Suppressor macrophage treated with lipopolysaccharide for 4 hours (primary cell): Measurements from ENCODE around the gene DUSP10.
A peak's percentile ranks its signal among the peaks of the same experiment; 100 is the strongest.

ENCODE experiments used
- DNase-seq: peaks from one replicate; pipeline ENCODE4 v3.0.0-alpha.2; 2020

The DUSP10 gene

GRCh38 chr1:221711656-221712055 is 30.2 kb downstream of the DUSP10 start:
- no peak for DNase-seq

GRCh38 chr1:221711063-221711577 is 30.8 kb downstream of the DUSP10 start:
- DNase-seq, result no peak

- no peak for DNase-seq
Observed at GRCh38 chr1:221709854-221710253, 32.0 kb downstream of the DUSP10 start.

GRCh38 chr1:221708987-221709386 is 32.9 kb downstream of the DUSP10 start:
- DNase-seq, result no peak

- peak; percentile 95 for DNase-seq
Observed at GRCh38 chr1:221708076-221708571, 33.8 kb downstream of the DUSP10 start.

GRCh38 chr1:221706876-221707582 is 34.9 kb downstream of the DUSP10 start:
- no peak for DNase-seq

GRCh38 chr1:221706191-221706590 is 35.7 kb downstream of the DUSP10 start:
- no peak for DNase-seq

GRCh38 chr1:221704306-221704705 is 37.6 kb downstream of the DUSP10 start:
- peak; percentile 87 for DNase-seq

- no peak for DNase-seq
Observed at GRCh38 chr1:221701570-221702186, 40.2 kb downstream of the DUSP10 start.

GRCh38 chr1:221700948-221701347 is 40.9 kb downstream of the DUSP10 start:
- no peak for DNase-seq

GRCh38 chr1:221700536-221700935 is 41.4 kb downstream of the DUSP10 start:
- DNase-seq, result no peak

- no peak for DNase-seq
Observed at GRCh38 chr1:221699978-221700519, 41.8 kb downstream of the DUSP10 start.

GRCh38 chr1:221699577-221699976 is 42.3 kb downstream of the DUSP10 start:
- no peak for DNase-seq

- DNase-seq, result peak; percentile 87
Observed at GRCh38 chr1:221698579-221699349, 43.1 kb downstream of the DUSP10 start.

- DNase-seq, result no peak
Observed at GRCh38 chr1:221697923-221698425, 43.9 kb downstream of the DUSP10 start.

GRCh38 chr1:221696718-221697461 is 45.0 kb downstream of the DUSP10 start:
- peak; percentile 62 for DNase-seq

GRCh38 chr1:221696027-221696426 is 45.9 kb downstream of the DUSP10 start:
- DNase-seq, result no peak

- DNase-seq, result no peak
Observed at GRCh38 chr1:221695301-221695700, 46.6 kb downstream of the DUSP10 start.

- no peak for DNase-seq
Observed at GRCh38 chr1:221694109-221694508, 47.8 kb downstream of the DUSP10 start.

- DNase-seq, result no peak
Observed at GRCh38 chr1:221693087-221693486, 48.8 kb downstream of the DUSP10 start.

GRCh38 chr1:221692643-221693042 is 49.2 kb downstream of the DUSP10 start:
- DNase-seq, result no peak

- DNase-seq, result no peak
Observed at GRCh38 chr1:221691261-221691660, 50.6 kb downstream of the DUSP10 start.
